NCI-H1092 (cell line): Measurements from ENCODE around the gene SLC41A3.
"Not testable (repeated sequence)": the region's sequence is repeated elsewhere in the genome, so short reads cannot be mapped to it uniquely, and the experiment has no call there.

Source experiments
- DNase-seq: peaks from one replicate; lab custom pipeline; 2025; lab: John Stamatoyannopoulos, UW

Gene SLC41A3

DNA sequence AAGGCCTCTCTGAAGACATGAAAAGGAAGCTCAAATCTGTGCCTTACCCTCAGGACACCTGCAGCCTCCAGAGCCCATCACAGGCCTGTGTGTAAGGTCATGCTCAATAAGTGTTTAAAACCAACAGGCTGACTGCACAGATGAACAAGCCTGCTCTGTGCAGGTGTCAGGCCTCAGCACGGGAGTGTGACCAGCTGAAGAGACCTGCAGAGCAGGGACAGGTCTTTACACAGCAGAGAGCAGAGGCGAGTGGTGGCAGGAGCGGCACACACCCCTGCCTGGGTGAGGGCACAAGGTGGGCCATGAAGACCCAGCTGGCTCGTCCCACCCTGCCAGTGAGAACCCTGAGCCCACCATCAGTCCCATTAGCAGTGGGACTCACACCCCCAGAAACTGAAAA lies 58.1 kb downstream of the SLC41A3 start:
- no peak for DNase-seq

DNA sequence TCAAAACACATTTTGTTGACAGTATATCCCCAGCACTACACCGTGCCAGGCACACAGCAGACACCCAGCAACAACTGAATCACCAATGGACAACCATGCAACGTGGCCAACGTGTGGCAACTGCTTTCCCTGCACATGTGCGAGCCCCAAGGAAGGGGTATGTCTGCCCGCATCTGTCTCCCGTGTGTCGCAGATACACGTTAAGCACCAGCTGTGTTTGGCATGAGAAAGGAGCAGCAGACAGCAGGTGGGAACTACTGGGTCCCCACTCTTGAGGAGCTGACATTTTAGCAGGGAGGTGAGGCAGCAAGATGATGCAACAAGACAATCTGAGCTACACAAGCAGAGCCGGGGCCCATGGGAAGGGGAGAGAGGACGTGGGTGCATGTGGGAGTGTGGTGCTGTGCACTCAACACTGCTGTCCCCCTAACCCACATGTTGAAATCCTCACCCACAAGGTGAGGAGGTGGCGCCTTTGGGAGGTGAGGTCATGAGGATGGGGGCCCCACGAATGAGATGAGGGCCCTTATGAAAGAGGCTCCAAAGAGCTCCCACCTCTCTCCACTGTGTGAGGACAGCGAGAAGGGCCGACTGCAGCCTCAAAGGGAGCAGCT lies 58.7 kb downstream of the SLC41A3 start:
- DNase-seq = no peak

DNA sequence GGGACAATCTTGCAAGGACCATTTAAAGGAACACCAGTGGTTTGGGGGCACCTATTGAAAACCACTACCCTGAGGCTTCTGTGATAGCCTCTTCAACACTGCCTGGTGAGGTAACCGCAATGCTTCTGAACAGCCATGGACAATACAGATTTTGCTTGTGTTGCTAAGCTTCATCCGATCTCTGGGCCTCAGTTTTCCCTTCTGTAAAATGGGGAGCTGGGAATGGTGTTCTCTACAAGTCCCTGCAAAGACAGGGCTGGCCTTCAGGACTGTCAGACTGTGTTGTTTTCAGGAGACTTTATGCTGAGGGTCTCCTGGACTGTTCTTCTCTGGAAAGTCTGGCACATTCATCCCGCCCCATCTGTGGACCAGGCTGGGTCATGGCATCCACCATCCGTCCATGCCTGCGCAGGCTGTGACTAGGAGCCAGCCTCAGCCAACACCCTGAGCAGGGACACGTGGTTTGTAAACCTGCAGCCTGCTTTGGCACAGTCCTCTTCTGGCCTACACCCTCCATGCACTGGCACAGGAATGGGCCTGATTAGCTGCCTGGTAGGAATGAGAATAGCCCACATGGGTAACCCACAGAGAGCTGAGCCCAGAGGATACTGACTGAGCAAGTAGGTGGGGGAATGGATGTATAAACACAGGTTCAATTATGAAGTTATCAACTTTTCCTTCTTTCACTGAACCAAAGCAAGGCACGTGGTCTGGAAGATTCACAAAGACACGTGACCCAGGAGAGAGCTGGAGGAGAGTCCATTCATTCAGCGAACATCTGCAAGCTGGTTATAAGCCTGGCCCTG lies 59.7 kb downstream of the SLC41A3 start:
- DNase-seq = no peak

DNA sequence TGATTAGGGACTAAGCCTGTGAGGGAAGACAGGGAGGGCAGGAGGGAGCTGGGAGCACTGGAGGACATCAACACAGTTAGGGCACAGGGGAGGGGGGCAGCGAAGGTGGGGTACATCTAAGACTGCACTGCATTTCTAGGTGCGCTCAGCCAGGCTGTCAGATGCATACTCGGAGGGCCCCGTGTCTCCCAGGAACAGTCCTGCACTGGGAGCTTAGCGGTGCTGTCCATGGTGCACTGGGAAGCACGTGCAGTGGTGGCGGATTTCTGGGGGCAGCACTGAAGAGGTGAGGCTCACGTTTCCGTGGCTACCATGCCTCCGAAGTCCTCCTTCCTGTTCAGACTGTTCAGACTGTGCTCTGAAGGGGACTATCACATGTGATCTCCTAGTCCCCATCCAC lies 60.5 kb downstream of the SLC41A3 start:
- no peak for DNase-seq

DNA sequence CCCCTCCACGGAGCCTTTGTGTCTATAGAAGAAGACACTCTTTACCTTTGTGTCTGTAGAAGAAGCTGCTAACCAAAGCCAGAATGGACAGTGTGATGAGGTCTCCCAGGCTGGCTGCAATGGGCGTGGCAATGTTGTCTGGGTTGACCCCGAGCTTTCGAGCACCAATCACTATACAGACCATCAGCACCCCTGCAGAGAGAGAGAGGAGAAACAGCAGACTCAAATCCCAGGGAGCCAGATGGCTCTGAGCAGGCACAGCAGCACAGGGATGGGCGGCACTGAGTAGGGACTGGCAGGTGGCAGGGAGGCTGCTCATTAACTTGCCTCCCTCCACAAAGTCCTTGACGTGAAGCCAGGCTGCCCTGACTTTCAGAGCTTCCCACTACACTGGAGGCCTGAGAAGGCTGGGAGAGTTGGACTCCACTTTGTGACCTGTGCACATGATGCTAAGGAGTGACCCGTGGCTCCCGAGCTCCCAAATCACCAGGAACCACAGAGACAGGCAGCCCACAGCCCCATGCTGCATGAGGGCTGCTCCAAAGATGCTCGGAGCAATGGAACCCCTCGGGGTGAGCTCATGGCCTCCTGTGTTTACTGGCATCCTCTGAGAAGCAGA lies 61.1 kb downstream of the SLC41A3 start:
- DNase-seq = no peak

DNA sequence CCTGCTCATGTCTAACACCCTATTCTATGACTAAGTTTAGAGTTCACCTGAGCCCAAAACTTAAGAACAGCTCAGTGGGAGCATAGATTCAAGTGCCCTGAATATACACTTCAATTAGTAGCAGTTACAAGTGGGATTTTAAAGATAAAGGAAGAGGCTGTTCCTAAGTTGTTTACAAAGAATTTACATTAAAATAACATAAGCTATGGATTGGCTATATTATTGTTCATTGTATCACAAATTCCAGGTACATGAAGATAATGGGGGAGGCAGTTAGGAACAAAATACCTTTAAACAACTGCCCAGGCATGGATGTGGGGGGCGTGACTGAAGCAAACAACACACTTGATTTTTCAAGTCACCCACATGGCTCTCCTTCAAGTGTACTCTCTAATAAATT lies 62.2 kb downstream of the SLC41A3 start:
- DNase-seq = no peak

DNA sequence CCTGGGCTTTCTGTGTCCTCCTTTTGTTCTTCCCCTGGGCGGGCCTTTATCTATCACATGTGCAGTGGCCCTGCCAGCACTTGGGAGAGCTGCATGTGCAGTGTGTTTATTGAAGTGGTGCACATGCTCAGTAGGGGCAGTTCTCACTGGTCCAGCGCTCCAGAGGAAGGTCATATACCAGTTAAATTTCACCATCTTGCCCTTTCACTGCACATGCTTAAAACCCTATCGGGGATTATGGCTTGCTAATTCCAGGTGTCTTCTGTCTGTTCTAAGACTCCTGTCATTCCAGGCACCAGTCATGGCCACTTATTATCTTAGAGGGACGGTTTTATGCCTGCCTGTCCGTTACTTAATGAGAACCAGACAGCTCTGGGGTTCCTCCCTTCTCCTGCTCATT lies 62.7 kb downstream of the SLC41A3 start:
- no peak for DNase-seq

DNA sequence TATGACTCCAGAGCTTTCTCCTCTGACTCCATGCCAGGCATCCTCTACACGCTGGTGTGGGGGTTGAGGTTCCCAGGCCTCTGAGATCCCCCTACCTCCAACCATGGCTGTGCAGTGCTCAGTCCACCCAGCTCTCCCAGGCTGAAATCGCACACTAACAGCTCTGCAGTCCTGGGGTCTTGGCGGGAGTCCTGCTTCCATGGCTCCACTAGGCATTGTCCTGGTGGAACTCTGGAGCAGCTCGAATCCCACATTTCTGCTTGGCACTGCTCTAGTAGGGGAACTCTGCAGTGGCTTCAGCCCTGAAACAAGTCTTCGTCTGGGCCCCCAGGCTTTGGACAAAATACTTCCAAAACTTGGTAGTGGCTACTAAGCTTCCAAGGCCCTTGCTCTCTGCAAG lies 64.2 kb downstream of the SLC41A3 start:
- DNase-seq = no peak

DNA sequence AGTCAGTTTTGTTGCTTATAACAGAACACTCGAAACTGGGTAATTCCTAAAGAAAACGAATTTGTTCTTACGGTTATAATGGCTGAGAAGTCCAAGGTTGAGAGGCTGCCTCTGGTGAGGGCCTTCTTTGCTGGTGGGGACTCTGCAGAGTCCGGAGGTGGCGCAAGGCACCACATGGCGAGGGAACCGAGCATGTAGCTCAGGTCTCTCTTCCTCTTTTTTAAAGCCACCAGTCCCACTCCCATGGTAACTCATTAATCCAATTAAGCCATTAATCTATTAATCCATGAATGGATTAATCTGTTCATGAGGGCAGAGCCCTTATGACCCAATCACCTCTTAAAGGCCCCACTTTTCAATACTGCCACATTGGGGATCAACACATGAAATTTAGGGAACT lies 64.9 kb downstream of the SLC41A3 start:
- DNase-seq = no peak

DNA sequence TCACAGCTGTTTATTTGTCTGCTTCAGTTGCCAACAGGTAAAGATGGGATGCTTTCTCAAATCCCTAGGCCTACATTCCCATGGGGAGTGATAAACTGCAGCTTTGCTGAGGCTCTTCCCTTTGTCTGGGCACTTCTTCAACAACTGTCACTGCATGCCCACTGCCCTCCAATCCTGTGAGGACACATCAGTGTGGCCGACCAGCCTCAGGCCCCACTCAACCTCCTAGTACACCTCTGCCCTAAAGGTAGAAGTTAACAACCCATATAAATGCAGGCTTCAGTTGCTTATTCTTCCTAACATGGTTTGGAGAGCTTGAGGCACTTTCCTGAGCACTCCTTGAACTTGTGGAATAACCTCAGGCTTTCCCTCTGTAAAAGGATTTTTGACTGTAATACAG lies 65.4 kb downstream of the SLC41A3 start:
- DNase-seq = no peak

DNA sequence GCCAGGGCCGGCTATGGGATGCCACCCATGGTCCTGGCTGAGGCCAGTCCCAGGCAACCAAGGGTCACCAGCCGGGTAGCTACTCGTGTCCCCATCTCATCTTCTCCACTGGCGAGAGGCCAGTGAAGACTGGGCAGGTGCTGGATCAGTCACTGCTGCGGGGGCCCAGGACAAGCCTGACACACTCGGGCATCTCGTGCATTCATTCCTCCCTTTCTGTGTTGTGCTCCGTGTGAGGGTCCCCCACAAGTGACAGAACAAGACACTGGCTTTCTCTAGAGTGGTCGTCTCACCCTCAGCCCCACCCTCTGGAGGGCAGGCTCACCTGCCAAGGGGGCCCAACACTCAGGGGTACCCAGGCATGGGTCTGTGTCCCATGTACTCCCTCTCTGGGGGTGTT lies 66.6 kb downstream of the SLC41A3 start:
- no peak for DNase-seq

DNA sequence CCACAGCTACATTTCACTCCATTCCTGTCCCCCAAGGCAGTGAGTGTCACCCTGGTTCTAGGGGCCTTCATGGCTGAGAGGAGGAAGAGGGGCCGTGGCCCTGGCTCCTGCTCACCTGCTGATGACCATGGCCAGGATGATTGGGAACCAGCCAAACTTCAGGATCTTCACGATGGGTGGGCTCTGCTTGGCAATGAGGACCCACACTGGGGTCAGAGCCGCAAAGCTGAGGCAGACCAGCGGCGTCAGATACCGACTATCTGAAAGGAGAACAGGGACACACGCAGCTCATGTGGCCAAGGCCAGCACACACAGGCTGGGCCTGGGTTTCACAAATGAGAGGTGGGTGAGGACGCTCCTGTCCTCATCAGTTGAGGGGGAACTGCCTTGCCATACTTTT lies 67.3 kb downstream of the SLC41A3 start:
- DNase-seq = no peak

DNA sequence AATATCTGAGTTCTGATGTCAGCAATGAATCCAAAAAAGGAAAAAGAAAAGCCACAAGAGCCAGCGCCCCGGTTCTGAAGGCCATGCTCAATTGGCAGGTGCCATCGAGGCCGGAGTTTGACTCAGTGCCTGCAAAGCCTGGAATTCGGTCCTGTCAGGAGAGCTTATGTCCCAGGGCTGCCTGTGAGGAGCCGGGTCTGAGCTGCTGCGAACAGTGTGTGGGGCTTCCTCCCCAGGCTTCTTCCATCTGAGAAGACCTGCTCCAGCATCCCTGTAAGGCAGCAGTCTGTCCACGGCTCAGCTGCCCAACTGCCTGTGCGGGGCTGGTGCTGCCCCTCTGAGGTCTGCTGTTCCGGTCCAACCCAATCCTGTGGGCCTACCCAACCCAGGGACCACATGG lies 68.8 kb downstream of the SLC41A3 start:
- DNase-seq = no peak

DNA sequence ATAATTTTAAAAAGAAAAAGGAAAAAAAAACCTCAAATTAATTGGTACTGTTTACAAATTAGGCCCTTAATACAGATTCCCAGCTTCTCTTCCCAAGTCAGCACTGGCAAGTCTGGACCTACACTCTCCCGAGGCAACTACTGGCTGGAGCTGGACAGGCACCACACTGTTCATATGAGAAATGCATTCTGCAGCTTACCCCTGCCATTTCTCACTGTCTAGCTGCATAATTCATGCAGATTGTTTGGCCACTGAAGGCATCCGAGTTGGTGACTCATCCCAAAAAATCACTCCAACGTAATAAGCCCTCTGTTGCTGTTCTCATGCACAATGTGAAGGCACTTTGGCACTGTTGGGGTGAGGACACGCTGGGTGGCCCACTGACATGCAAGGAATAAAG lies 69.7 kb downstream of the SLC41A3 start:
- no peak for DNase-seq

DNA sequence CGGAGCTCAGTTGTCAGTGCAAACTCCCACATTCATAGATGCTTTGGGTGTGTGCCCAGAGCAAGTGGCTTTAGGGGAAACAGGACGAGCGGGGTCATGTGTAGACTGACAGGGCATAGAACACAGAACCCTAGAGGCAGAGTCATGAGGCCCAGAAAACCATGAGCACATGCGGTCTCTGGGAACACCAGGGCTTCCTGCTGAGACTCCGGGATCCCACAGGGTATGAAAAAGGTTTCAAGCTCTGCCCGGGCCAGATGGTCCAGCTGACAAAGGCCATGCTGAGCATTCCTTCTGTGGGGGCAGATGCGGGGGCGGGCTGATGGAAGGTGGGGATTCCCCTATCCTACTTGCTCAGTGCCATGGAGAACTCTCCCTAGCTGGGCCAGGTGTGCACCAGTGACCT lies 70.2 kb downstream of the SLC41A3 start:
- no peak for DNase-seq

DNA sequence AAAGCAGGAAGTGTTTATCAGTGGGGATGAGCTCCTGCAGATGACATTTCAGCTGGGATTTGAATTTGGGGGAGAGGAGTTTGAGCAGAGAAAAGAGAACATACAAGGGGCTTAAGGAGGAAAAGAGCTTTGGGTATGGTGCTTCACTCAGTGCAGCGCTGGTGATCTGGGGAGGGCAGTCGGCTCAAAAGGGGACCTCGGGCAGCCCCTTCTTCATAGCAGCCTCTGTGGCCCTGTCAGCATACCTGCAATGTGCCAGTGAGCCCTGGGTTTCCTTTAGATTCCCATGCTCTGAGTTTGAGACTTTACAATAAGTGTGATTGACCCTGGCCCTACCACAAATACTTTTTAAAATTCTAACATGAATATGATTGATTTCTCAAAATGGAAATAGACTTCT lies 74.7 kb downstream of the SLC41A3 start:
- no peak for DNase-seq

DNA sequence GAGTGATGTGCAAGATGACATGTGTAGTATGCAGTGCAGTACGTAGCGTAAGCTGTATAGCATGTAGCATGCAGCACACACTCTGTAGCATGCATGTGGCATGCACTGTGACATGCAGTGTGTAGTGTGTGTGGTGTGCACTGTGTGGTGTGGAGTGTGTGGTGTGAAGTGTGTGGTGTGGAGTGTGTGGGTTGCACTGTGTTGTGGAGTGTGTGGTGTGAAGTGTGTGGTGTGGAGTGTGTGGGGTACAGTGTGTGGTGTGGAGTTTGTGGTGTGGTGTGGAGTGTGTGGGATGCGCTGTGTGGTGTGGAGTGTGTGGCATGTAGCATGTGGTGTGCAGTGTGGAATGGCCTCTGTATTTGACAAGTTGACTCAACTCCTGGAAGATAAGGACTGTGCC lies 75.7 kb downstream of the SLC41A3 start:
- no peak for DNase-seq

DNA sequence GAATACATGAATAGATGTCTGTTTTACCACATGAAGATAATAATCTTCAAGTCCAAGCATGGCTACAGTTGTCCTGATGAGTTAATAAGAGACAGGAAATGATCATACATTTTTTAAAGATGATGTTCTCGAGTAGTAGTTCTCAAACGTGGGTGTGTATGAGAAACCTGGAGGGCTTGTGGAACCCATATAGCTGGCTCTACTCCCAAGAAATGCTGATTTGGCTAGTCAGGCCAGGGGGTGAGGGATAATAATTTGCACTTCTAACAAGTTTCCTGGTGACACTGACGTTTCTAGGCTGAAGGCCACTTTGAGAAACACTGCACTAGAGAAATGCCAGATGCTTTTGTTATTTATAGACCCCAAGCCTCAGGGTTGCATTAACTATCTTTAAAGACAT lies 78.0 kb downstream of the SLC41A3 start:
- no peak for DNase-seq

DNA sequence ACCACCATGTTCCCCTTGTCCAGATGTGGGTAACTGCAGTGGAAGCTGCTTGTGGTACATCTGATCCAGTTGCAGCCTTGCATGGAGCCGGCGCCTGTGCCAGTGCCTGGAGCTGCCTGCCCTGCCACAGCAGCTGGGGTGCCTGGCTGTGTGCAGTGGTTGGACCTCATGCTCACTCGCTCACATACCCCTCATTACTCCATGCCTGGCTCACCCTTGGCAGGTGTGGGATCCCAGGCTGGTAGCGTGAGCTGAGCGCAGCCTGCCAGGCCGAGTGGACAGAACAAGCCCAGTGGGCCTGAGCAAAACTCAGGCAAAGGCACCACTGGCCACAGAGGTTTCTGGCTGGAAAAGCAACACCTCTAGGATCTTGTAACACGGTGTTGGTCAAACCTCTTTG lies 79.2 kb downstream of the SLC41A3 start:
- no peak for DNase-seq

DNA sequence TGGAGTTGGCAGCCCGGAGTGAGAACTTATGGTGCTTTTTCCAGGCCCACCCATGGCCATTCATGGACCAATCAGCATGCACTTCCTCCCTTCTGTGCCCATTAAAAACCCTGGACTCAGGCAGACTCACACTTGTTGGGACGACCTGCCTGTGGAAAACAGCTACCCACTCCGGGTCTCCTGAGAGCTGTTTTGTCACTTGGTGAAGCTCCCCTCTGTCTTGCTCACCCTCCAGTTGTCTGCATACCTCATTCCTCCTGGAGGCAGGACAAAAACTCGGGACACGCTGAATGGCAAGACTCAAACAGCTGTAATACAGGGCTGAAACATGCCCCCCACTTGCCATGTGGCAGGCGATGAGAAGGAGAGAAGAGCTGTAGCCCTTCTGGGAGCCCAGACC lies 79.7 kb downstream of the SLC41A3 start:
- no peak for DNase-seq

DNA sequence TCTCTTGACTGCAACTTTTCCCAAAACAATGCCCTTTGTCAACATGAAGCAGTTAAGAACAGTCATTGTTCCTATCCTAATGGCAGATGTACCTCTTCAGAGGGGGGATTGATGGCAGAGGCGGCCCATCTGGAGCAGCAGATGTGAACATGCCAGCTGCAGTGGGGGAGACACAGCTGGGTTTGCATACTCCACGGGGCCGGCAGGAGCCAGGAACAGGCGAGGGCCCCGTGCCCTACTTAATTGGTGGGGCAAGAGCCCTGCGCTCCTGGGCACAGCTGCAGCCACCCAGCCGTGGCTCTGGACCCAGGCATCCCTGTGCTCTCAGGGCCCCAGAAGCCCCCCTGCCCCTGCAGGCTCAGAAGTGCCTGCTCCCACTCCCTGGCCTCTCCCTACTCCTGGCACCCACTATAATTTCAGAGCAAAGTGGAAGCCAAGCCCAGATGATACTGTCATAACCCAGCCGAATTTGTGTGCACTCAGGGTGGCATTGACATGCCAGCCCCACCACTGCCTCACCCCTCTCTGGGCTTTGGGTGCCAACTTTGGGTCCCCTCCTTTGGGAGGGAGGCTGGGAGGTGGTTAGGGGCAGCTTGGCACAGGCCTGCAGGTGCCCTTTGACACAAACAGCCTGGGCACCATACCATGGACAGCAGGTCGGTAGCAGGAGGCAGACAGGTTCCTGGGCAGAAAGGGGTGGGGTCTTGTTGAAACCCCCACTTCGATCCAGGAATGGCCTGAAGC lies 80.3 kb downstream of the SLC41A3 start:
- DNase-seq = no peak

DNA sequence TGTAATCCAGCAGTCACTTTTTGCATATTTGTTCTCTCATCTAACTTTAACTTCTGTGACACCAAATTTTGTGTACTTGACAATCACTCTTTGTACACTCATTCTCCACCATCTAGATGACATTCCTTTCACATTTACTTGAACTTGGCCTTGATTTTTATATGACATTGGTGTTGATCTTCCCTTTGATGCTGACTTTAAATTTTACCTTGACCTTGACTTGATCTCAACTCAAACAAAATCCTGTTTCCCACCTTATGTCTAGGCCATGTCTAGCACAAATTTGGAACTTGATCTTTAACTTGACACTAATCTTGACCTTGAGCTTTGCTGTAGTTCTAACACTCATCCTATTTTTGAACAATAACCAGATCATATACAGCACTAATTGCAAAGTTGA lies 81.7 kb downstream of the SLC41A3 start:
- DNase-seq = no peak

DNA sequence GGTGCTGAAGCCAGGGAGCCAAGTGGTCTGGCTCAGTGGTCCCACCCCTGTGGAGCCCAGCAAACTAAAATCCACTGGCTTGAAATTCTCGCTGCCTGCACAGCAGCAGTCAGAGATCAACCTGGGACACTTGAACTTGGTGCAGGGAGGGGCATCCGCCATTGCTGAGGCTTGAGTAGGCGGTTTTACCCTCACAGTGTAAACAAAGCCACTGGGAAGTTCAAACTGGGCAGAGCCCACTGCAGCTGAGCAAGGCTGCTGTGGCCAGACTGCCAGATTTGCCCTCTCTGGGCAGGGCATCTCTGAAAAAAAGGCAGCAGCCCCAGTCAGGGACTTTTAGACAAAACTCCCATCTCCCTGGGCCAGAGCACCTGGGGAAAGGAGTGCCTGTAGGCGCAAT lies 87.2 kb downstream of the SLC41A3 start:
- not testable (repeated sequence) for DNase-seq
